Stimulated activated CD8-positive, alpha-beta memory T cell treated with anti-CD3 and anti-CD28 coated beads, Interleukin-15, amount 100 ng/mL, for 24 hours (primary cell): ENCODE results near the gene CD80.
"Not testable (repeated sequence)": the region's sequence is repeated elsewhere in the genome, so short reads cannot be mapped to it uniquely, and the experiment has no call there.

Experiments
- DNase-seq: peaks from one replicate; pipeline ENCODE4 v3.0.0-alpha.2; 2020; ENCODE audit warnings: low read depth

The CD80 gene

DNA sequence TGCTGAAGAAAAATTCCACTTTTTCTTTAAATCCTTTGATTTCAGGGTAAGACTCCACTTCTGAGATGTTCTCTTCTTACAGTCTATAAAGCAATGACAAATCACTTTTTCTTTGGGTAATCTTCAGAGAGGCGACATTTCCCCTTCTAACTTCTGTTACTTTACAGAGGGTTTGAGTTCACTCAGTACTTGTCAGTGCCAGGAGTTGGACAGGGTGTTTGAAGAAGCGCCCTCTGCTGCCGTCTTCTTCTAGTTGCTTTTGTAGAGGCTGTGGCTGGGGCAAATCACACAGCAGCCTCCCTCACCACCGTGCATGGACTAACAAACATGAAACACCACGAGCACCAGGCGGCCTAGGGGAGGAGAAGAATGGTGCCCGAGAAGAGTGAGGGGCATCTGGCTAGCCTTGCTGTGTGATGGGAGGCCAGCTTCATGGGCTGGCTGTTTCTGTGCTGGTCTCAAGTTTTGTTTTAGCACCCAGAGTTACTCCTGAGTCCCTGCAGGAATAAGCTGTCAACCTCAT is at the start of gene CD80:
CD80 (minus strand) TSS at position 174 of the 523 bp plus-strand sequence. CDS start 1,886 bp downstream, outside the sequence.
- DNase-seq = no peak

DNA sequence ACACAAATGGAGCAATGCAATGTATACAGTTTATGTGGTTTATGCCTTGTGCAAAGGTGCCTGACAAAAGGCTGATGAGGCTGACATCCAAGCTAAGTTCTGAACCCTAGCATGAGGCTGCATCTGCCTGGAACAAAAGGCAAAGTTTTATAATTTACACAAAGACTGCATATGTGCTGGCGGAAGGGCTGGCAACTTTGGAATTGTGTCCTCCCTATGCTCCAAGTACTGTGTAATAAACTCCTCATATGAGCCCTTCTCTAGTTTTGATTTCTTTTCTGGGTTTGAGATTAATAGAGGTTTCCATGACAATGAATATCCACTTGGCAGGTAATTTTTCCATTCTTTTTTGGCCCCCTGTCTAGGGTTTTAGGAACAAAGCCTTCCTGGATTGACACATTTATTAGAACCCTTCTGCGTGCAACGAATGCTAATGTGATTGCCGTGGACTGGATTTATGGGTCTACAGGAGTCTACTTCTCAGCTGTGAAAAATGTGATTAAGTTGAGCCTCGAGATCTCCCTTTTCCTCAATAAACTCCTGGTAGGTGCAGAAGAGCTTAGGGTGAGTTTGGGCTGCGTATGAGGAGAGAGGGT is 49.1 kb upstream of the CD80 start:
- DNase-seq = no peak

DNA sequence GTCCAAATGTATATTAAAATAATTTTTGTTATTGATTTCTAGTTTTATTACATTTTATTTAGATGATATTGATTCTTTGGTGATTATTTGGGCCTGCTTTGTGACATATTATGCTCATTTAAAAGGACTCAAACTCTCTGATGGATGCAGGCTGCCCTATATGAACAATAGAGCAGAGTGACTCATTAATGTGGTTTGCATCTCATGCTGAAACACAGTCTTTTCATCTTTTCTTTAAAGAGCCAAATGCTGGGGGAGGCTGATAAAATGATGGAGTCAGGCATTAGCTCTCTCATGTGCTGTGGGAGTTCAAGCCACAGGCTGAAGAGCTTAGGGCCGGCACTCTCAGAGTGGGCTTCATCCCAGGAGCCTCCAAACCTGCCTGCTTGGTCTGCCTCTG is 45.5 kb upstream of the CD80 start:
- no peak for DNase-seq

DNA sequence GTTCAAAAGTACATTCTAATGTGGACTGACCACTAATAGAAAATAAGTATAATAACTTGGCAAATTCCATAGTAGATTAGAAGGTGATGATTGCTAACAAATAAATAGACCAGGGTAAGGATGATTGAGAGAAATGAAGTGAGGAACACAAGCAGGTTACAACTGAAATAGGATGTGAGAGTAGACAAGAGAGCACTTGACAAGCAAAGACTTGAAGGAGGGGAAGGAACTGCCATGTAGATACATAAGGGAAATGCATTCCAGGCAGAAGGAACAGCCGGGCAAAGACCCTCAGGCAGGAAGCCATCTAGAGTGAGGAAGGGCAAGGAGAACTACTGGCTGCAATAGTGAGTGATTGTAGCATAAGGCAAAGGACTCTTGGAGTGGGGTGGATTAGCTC is 43.3 kb upstream of the CD80 start:
- DNase-seq = no peak

DNA sequence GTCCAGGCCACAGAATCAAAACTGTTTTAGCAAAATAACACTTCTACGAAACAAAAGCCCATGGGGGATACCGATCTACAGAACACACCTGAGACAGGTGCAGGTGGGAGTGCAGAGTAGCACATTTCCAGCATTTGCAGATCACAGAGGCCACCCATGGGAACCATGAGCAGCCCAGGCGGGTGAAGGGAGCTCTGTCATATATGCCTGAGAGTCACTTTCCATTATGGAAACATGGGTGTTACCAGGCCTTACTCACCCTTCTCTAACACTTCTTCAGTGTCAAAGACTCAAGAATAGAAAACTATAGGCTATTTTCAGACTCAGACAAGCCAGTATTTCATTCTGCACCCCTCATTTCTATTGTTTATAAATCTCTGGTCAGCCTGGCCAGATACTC is 41.7 kb upstream of the CD80 start:
- no peak for DNase-seq

DNA sequence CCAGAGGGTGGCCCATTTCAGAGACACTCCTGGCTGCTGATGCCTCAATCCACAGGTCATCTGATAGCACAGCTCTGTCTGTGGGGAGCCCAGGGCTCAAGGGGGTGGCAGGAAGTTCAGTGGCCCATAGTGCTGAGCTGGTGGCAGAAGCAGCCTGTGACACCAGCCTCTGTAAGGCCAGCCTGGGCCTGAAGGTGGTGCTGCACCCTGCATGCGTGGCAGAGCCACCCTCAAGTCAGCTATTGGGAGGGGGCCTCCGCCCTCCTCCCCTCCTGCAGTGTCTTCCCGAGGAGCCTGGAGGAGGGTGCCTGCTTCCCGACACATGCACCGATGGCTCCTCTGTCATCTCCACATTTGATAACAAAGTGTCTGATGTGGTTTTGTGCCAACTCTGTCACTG is 41.3 kb upstream of the CD80 start:
- no peak for DNase-seq

- no peak for DNase-seq
Observed at GRCh38 chr3:119599558-119600174, 40.3 kb upstream of the CD80 start.

- DNase-seq = no peak
Observed at GRCh38 chr3:119598410-119599098, 39.1 kb upstream of the CD80 start.

DNA sequence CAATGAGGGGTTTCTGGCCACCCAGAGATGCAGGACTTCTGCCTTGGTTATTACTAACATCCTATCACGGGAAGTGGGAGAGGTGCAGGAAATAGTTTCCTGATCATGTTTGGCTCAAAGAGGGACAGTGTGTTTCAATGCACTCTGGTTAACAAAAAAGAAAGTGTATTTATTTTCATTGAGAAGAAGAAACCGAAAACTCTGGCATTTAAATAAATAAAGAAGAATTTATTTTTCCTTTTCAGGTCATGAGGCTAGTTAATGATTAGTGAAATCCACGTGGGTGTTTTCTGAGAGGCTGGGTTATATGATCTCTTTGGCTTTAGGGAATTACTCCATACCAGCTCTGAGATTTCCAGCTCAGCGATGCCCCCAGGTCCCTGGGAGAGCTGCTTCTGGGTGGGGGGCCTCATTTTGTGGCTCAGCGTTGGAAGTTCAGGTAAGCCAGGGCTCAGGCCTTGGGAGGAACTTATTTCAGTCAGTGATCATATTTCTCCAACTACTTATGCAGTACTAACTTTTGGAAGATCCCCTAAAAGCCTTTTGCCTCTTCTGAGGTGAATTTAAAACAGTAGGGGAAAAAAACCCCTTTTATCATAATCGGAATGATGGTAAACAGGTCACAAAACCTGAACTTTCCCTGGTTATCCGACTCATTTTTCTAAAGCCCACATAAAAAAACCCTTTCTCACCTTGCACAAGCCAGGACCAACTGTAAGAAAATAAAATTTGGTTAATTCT is 38.3 kb upstream of the CD80 start, which contains the start of gene PLA1A:
PLA1A (plus strand) TSS at position 338 of the 741 bp plus-strand sequence; CDS start at position 367, 29 bp downstream.
- DNase-seq = no peak

DNA sequence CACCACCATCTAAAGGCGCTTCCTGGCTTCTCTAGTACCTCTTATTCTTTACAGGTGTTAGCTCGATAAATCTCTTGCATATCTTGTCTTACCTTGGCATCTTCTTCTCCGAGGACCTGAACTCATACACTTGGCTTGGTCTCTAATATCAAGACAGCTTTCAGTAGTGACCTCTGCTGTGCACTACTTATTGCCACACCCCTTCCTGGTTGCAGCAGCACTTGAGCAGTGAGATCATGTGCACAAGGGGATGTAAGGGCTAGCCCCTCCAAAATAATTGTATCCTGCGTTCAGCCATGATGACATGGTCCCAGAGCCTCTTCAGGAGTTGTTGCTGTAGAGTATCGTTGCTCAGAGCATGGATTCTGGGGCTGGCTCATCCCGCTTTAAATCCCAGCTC is 37.0 kb upstream of the CD80 start:
- no peak for DNase-seq

GRCh38 chr3:119595639-119596334 is 36.4 kb upstream of the CD80 start:
- no peak for DNase-seq

- not testable (repeated sequence) for DNase-seq
Observed at GRCh38 chr3:119594929-119595328, 35.5 kb upstream of the CD80 start.

DNA sequence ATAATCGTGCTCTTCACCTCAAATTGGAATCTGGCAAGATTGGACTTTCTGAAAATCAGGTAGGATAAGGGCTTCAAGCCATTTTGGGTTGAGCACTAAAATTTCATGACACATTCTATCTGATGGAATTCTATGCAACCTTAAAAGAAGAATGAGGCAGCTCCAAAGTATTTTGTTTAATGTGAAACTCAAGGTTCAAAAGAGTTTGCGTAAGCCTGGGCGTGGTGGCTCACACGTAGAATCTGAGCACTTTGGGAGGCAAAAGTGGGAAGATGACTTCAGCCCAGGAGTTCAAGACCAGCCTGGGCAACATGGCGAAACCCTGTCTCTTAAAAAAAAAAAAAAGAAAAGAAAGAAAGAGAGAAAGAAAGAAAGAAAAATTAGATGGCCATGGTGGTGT is 34.7 kb upstream of the CD80 start:
- no peak for DNase-seq

GRCh38 chr3:119592861-119593260 is 33.4 kb upstream of the CD80 start:
- DNase-seq = no peak

GRCh38 chr3:119590706-119591105 is 31.3 kb upstream of the CD80 start:
- no peak for DNase-seq

GRCh38 chr3:119589102-119589773 is 29.8 kb upstream of the CD80 start:
- no peak for DNase-seq

DNA sequence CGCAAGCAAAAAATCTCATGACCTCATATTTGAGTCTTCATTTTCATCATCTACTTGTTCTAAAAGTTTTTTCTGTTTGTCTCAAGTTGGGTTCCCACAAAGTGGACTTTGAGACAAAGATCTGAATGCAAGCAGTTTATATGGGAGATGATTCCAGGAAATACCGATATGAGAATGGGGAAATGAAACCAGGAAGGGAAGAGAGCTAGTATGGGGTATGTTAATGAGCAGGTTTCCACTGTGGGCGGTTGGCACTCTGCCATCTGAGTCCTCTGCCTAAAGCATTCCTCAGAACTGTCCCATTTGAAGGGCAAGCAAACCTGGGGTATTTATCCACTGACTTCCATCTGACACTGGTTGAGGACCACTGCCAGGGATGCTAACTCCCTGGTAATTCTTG is 28.7 kb upstream of the CD80 start:
- no peak for DNase-seq

GRCh38 chr3:119586733-119587172 is 27.3 kb upstream of the CD80 start:
- DNase-seq = no peak

DNA sequence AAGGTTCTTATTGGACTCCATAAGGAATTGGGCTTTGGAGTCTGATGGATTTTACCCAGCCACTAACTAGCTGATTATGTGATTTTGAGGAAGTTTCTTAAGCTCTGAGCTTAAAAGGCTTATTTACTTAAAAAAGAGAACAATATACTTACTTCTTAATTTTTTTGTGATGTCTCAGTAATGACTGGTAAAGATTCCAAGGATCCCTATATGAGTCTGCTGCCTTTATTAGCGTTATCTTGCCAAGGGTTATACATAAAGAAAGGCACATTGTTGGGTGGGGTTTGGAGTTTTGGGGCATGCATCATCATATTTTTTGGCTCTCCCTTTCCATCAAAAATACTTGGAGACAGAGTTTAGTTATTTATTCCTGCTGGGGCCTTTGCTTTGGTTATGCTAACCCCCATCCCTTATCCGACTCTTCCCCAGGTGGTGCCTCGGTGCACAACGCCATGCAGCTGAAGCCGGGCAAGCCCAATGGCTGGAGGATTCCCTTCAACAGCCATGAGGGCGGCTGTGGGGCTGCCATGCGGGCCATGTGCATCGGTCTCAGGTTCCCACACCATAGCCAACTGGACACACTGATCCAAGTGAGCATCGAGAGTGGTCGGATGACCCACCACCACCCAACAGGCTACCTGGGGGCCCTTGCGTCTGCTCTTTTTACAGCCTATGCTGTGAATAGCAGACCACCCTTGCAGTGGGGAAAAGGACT is 26.6 kb upstream of the CD80 start:
- no peak for DNase-seq

- no peak for DNase-seq
Observed at GRCh38 chr3:119585208-119585607, 25.8 kb upstream of the CD80 start.

DNA sequence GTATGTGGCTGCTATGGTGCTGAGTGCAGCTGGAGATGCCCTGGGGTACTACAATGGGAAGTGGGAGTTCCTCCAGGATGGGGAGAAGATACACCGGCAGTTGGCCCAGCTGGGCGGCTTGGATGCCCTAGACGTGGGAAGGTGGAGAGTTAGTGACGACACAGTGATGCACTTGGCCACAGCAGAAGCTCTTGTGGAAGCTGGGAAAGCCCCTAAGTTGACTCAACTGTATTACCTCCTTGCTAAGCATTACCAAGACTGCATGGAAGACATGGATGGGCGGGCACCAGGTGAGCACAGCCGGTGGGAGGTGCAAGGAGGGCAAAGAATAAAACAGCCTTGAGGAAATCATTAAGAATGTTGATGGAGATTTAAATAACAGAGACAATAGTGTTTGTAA is 22.8 kb upstream of the CD80 start:
- no peak for DNase-seq
